Hypothalamus (tissue), 51 donors: ENCODE results near the gene TTC9C.
"Not testable (repeated sequence)": the region's sequence is repeated elsewhere in the genome, so short reads cannot be mapped to it uniquely, and the experiment has no call there.

Experiments
- DNase-seq, 51 donors: peaks; one replicate each; lab custom pipeline; 2025; lab: John Stamatoyannopoulos, UW

The TTC9C gene

DNA sequence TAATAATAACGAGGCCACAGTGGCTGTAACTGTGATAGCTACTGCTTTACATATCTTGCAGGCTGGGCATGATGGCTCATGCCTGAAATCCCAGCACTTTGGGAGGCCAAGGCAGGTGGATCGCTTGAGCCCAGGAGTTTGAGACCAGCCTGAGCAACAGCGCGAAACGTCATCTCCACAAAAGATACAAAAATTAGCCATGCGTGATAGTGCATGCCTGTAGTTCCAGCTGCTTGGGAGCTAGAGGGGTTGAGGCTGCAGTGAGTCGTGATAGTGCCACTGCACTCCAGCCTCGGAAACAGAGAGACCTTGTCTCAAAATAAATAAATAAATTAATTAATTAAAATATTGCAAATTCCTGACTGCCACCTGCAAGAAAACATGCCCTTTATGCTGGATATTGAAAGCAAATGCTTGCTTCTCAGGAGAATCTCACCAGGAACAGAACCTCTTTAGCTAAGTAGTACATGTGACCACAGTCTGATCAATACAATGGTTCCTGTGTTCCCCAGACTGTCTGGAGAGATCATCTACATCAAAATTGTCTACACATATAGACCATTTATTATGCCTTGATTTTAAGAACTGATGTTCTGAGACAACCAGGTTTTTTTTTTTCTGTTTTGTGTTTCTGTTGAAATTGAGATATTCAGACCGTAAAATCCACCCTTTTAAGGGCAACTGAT is 19.3 kb downstream of the TTC9C start:
- no peak for DNase-seq

DNA sequence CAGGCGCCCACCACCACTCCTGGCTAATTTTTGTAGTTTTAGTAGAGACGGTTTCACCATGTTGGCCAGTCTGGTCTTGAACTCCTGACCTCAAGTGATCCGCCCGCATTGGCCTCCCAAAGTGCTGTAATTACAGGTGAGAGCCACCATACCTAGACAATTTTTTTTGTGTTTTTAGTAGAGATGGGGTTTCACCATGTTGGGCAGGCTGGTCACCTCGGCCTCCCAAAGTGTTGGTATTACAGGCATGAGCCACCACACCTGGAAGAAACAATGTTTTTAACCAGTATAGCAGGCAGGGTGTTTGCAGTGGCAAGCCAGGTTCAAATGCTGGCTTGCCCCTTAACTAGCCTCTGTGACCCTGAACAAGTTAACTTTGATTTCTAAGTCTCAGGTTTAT is 21.6 kb downstream of the TTC9C start:
- not testable (repeated sequence) for DNase-seq

DNA sequence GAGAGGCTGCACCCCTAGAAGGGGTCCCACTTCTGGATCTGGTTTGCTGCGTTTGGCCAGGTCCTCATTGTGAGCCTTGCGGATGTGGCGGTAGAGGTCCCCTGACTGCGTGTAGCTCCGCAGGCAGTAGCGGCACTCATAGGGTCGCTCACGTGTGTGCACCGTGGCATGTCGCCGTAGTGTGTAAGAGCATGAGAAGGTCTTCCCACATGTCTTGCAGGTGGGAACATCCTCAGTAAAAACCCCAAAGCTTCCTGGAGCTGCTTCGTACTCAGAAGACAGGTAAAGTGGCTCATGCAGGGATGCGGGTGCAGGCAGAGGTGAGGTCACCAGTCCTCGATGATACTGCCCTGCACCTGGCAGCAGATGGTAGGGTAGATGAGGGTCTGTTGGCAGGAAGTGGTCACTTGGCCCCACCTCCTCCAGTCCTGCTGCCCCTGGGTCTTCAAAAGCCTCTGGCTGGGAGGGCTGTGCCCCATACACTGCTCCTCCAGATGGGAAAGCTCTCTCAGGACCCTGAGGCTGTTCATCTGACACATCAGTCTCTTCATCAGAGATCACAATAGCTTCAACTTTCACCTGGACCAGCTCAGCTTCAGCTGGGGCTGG is 24.0 kb downstream of the TTC9C start:
- no peak for DNase-seq

DNA sequence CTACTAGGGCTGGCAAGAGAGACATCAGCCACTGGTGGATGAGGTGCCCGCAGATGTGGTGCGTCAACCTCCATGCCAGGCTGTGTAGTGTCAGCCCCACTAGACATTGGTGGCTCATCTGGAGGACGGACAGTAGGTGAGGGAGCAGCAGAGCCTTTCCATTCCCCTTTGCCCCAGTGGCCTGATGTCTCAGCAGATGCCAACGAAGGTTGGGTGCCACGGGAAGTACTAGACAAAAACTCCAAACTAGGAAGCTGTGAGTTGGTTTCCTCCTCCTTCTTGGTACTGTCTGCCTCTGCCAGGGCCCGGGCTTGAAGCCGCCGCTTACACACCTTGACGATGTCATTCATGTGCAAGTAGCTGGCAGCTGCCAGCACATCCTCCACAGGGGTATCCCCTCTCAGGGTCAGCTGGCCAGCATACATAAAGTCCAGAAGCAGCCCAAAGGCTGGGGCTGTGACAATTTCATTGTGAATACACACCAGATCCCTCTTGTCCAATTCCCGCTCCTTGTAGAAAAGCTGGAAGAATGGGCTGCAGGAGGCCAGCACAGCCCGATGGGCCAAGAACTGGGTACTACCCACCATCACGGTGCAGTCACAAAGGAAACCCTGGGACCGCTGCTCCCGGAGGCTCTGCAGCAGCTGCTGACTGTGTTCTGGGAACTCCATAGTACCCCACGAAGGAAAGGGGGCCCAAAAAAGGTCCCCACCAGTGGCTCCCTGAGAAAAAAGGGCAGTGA is 24.9 kb downstream of the TTC9C start:
- peak in 1 of 51 donors; percentile 35 for DNase-seq

DNA sequence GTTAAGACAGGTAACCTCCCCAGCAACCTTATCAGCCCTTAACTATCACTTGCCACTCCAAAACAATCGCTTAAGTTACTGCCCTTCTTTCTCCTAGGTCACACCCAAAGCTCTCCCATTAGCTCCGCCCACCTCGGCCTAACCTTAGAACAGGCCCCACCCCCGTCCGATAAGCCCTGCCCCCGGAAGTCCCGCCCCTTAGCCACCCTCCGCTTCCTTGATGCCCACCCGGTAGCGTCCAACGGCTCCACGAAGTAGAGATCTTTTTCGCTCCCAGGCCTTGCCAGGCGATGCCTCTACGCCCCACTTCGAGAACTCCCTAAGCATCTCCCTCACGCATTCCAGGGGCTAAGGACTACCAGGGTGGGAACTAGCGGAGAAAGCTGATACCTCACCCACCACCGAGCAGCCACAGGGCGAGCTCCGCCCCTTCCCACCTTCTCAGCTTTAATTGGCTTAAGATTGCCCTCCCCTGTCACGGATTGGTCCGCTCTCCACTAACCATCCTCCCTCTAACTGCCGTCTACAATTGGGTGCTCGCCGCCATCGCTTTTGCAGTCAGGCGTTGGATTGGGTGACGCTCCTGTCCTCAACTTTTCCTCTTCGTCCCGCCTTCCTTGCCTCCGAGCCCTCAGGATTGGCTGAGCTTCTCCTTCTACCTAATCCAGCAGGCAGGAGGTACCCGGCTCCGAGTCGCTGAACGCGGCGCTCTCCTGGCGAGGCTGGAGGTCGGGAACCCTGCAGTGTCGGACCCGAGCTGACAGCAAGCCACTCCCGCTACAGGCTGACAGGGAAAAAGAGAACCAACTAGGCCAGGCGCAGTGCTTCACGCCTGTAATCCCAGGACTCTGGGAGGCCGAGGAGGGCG is 25.7 kb downstream of the TTC9C start, which contains the start of gene ZBTB3:
ZBTB3 (minus strand) TSS at position 425 of the 868 bp plus-strand sequence. CDS start 496 bp downstream, outside the sequence.
- DNase-seq, result peak; percentile 79 to 100 (median 98)

DNA sequence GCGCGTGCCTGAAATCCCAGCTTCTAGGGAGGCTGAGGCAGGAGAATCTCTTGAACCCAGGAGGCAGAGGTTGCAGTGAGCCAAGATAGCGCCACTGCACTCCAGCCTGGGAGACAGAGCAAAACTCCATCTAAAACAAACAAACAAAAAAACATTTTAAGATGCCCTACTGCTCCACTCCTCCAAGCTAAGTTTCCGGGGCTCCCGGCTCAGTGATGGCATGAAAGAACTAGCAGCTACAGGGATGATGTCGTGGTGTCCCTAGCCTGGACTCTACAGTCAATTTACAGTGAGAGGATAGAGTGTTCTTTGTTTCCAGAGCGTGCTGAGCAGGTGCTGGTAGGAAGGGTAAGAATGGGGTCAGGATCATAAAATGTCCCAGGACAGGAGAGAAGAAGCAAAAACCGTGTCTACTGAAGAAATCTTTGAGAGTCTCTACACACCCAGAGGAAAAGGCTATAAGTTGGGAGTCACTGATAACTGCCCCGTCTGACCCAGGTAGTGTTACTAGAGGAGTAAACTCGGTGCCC is 26.9 kb downstream of the TTC9C start:
- peak in 1 of 51 donors; percentile 8 for DNase-seq

DNA sequence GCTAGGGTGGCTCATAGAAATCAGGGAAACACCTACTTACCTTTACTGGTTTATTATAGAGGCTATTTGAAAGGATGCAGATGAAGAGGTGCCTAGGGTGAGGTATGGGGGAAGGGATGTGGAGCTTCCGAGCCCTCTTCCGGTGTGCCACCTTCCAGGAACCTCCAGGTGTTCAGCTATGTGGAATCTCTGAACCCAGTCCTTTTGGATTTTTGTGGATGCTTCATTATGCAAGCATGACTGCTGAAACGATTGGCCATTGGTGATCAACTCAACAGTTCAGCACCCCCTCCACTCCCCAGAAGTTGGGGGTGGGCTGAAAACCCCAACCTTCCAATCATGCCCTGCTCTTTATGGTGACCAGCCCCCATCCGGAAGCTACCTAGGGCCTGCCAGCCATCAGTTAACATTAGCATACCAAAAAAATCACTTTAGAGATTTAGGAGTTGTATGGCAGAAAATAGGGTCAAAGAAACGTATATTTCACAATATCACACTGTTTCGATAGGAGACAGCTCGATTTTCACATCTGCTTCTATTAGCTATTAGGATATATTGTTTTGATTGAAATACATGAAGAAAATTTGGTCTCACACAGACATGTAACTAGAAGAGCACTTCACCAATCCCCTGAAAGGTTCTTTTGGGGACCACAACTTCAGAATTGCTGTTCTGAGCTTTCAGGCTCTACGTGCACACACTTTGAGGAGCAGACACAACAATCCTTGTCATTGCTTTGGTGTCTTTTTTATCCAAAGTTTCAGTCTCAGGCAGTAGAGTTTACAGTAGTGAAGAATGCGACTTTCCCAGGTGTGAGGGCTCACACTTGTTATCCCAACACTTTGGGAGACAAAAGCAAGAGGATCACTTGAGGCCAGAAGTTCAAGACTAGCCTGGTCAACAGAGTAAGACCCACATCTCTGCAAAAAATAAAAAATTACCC is 29.8 kb downstream of the TTC9C start:
- no peak for DNase-seq

DNA sequence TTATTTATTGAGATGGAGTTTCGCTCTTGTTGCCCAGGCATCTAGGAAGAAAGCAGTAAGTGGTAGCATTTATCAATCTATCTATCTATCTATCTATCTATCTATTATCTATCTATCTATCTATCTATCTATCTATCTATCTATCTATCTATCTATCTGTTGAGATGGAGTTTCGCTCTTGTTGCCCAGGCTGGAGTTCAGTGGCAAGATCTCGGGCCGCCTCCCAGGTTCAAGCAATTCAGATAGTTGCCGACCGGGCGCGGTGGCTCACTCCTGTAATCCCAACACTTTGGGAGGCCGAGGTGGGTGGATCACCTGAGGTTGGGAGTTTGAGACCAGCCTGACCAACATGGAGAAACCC is 32.6 kb downstream of the TTC9C start:
- not testable (repeated sequence) for DNase-seq

DNA sequence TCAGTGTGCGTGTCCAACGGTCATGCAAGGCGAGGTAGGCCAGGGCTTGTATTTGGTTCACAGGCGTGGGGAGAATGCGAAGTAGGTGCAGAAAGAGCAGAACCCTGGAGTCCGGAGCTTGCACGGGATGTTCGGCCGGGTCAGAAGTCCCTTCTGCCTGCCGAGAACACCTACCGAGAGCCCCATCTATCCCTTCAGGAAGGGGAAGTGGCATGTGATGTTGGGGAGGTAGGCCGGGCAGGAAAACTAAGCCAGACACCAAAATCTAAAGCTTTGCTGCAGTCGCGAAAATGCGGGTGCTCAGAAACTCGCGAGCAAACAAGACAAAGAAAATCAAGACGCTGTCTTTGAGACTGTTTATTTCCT is 42.5 kb downstream of the TTC9C start:
- peak in 32 of 51 donors; percentile 23 to 79 (median 53) for DNase-seq

DNA sequence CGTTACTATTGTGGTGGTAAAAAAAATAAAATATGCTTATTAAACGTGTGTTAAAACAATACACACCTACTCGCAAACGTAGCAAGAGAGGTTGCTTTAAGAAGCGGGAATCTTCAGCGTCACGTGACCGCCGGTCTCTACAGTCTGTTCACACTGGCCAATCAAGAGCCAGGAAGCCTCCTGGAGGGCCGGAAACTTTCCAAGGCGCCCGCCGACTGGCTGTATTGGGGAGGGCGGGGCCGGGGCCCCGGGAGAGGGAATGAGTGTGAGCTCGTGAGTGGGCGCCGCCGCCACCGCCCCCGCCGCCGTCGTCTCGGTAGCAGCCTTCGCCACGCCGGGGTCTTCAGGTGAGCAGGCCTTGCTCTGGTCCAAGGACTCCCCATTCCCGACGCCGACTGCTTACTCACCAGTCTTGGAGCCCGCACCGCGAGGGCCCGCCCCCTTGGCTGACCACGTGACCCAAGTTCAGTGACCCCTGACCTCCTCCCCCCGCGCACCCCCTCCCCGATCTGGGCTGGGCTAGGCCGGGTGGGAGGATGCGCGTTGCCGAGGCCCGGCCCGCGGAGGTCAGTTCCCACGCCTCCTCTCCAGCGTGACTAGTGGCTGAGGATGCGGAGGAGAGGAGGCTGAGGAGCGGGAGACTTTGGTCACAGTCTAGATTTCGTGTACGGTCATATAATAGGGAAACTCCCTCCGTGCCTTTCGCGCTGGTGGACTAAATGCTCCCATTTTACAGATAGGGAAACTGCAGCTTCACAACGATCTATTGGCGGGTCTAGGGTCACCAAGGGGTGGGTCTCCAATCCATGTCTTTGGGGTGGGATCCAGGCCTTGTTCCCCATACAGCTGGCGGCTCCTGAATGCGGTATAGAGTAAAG is 43.1 kb downstream of the TTC9C start, which contains the start of gene TAF6L:
TAF6L (plus strand) TSS at position 253 of the 878 bp plus-strand sequence. CDS start 4,388 bp downstream, outside the sequence.
- DNase-seq, result peak; percentile 92 to 100 (median 98)

DNA sequence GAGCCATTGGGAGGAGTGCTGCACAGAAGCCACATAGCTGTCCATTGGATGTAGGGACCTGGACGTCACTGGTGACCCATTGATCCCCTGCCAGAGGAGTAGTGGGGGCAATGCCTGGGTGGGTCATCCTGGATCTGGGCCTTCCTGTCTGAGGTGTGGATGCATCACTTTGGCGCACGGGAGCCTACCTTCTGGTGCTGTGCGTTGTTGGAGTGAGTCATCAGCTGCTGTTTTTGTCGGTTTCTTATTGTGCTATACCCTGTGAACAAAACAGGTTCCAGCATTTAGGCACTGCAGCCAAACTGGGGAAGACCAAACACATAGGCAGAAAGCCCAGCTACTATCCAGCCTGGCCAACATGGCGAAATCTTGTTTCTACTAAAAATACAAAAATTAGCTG is 46.1 kb downstream of the TTC9C start:
- DNase-seq, result no peak

DNA sequence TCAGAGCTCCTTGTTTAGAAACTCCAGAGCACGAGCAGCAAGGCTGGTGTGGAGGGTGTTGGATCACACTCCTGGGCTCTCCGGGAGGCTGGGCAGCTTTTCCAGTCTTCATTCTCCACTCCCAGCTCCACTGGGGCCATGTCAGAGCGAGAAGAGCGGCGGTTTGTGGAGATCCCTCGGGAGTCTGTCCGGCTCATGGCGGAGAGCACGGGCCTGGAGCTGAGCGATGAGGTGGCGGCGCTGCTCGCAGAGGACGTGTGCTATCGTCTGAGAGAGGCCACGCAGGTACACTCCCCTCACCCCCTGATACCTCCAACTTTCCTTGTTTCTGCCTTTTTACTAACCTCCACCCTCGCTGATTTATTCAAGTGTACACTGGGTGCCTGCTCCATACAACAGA is 47.4 kb downstream of the TTC9C start:
- no peak for DNase-seq

DNA sequence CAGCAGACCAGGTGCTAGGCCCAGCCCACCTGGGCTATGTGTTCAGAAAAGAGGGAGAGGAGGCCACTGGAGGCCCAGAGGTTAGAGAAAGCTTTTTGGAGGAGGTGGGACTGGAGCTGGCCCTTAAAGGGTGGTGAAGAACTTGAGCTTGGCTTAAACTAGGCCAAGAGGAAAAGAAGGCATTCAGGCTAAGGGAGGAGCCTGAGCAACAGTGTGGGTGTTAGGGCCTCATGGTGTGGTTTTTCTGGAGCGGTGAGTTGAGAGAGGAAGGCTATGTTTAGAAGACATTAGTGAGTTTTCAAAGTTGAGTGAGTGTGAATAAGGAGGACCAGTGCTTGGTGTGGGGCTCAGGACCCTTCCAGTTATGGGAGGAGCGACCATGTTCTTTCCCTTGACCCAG is 49.1 kb downstream of the TTC9C start:
- DNase-seq, result no peak

DNA sequence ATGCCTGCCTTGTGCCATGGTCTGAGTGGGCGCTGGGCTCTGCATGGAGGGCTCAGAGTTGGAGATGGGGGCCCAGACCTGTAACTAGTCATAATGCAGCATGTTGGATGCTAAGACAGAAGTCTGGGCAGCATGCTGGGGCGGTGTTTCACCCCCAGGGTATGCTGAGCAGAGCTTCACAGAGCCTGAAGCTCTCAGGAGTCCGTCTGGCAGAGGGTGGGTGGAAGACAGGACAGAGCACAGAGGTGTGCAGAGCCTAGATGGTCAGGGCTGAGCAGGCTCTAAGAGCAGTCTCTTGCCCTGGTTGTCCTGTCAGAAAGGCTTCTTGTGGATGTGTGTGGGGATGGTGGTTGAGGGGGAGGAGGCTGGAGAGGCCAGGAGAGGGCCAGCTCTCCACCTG is 50.2 kb downstream of the TTC9C start:
- DNase-seq, result no peak

DNA sequence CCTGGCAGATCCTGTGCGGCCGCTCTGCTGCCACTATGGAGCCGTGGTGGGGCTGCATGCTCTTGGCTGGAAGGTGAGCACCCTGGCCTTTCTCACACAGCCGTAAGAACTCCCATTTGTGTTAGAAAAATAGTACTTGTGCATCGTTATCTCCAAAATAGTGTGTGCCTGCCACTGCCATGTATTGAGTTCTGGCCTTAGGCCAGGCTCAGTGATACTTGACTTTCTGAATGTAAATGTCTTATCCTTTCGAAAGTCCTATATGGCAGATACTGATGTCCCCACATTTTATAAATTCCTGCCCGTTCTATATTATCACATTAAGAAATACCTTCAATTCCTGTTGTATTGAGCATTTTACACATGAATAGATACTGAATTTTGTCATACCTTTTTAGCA is 54.5 kb downstream of the TTC9C start:
- DNase-seq, result no peak

DNA sequence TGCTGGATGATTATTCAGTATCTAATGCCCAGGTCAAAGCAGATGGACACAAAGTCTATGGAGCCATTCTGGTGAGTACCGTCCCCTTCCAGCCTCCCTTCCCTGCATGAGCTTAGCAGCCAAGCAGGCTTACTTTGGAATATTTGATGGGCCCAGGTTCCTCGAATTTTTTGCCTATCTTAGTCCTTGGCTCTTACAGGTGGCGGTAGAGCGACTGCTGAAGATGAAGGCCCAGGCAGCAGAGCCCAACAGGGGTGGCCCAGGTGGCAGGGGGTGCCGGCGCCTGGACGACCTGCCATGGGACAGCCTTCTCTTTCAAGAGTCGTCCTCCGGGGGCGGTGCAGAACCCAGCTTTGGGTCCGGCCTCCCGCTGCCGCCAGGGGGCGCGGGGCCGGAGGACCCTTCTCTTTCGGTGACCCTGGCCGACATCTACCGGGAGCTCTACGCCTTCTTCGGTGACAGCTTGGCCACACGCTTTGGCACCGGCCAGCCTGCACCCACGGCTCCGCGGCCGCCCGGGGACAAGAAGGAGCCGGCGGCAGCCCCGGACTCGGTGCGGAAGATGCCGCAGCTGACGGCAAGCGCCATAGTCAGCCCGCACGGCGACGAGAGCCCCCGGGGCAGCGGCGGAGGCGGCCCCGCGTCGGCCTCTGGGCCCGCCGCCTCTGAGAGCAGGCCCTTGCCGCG is 58.2 kb downstream of the TTC9C start:
- peak; percentile 23 to 86 (median 69) for DNase-seq

DNA sequence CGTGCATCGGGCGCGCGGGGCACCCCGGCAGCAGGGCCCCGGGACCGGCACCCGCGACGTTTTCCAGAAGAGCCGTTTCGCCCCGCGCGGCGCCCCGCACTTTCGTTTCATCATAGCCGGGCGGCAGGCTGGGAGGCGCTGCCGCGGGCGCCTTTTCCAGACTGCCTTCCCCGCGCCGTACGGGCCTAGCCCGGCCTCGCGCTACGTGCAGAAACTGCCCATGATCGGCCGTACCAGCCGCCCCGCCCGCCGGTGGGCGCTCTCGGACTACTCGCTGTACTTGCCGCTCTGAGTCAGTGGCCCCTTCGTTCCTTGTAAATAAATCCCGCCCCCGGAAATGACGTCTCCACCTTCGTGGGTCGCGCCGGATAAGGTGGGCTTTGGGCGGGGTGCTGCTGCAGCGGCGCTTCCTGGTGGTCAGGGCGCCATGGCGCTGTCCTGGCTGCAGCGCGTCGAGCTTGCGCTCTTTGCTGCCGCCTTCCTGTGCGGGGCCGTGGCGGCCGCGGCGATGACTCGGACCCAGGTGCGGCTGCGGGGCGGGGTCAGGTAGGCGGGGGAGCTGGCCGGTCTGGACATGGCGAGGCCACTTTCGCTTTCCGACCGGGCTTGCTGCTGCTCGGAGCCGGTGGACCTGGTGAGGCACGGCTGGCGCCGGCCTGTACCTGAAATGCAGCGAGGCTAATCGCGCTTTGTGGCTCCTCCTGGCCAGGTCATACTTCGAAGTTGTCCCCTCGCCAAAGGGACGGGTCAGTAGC is 58.9 kb downstream of the TTC9C start, which contains the start of gene TMEM179B:
TMEM179B (plus strand) TSS at position 398 of the 755 bp plus-strand sequence; CDS start at position 428, 30 bp downstream.
- DNase-seq, result peak; percentile 61 to 99 (median 94)
